Spleen (tissue), 11 donors: ENCODE measurements around the gene ITGA6. TPM values are rescaled to one million over a fixed set of nuclear protein-coding genes. Genes with fewer than 3 reads are reported as not detected.

ENCODE experiments used
- DNase-seq: peaks from one replicate; pipeline ENCODE4 v3.0.0-alpha.2; 2020
- H3K27ac ChIP-seq, 8 donors: fragments of 200-600 bp; sonication (generic) in 7 of 8; 1 replicate in 4 of 8; 2 replicates in 4 of 8; pipeline versions ENCODE4 v1.5.0 to v1.8.0; 2016 to 2021; ENCODE audit warnings: inconsistent platforms in 4 of 8, mild to moderate bottlenecking in 4 of 8, moderate library complexity in 1 of 8
- H3K27me3 ChIP-seq, 7 donors: fragments of 200-600 bp; sonication (generic) in 6 of 7; replicated peaks in 1 of 7; 1 replicate in 4 of 7; 2 replicates in 3 of 7; pipeline versions ENCODE4 v1.5.0 to v1.8.0; 2016 to 2021; ENCODE audit warnings: inconsistent platforms in 3 of 7, mild to moderate bottlenecking in 1 of 7
- H3K36me3 ChIP-seq, 6 donors: fragments of 200-600 bp; sonication (generic) in 5 of 6; 1 replicate in 4 of 6; 2 replicates in 2 of 6; pipeline versions ENCODE4 v1.5.0 to v1.8.0; 2016 to 2021; ENCODE audit warnings: inconsistent platforms in 2 of 6
- H3K4me1 ChIP-seq, 6 donors: fragments of 200-600 bp; sonication (generic) in 5 of 6; 1 replicate in 3 of 6; 2 replicates in 3 of 6; pipeline versions ENCODE4 v1.5.0 to v1.8.0; 2016 to 2021; ENCODE audit warnings: inconsistent platforms in 3 of 6
- H3K4me3 ChIP-seq, 8 donors: fragments of 200-600 bp; sonication (generic) in 7 of 8; 1 replicate in 4 of 8; 2 replicates in 4 of 8; pipeline versions ENCODE4 v1.5.0 to v1.8.0; 2016 to 2021; ENCODE audit warnings: inconsistent platforms in 4 of 8, mild to moderate bottlenecking in 4 of 8, moderate library complexity in 2 of 8
- H3K9me3 ChIP-seq, 8 donors: fragments of 200-600 bp; sonication (generic) in 7 of 8; 1 replicate in 4 of 8; 2 replicates in 4 of 8; pipeline versions ENCODE4 v1.5.0 to v1.8.0; 2016 to 2021; ENCODE audit warnings: inconsistent platforms in 4 of 8
- CTCF ChIP-seq, 11 experiments: fragments of 200-600 bp in 7 of 11; fragments of 450-650 bp in 4 of 11; sonication (generic) in 4 of 11; IDR thresholded peaks in 8 of 11; conservative IDR thresholded peaks in 3 of 11; 1 replicate in 7 of 11; 2 replicates in 4 of 11; pipeline versions ENCODE4 v1.4.0 to v1.8.0; 2016 to 2021; ENCODE audit warnings: antibody characterized with exemption in 11 of 11, inconsistent platforms in 4 of 11, mild to moderate bottlenecking in 1 of 11
- POLR2A ChIP-seq, 3 donors: fragments of 450-650 bp; IDR thresholded peaks; one replicate each; pipeline ENCODE4 v1.5.1; 2017; ENCODE audit warnings: antibody characterized with exemption in 3 of 3, mild to moderate bottlenecking in 1 of 3
- POLR2AphosphoS5 ChIP-seq, 3 donors: sonication (generic); formaldehyde crosslinking; IDR thresholded peaks; one replicate each; pipeline ENCODE4 v1.5.1; 2017; ENCODE audit warnings: antibody characterized with exemption in 3 of 3
- WGBS, 5 donors: extraction: QIAGEN DNeasy Blood & Tissue Kit in 3 of 5; methylation state at CpG; one replicate each; pipeline versions ENCODE4 v1.1.5 to v1.1.7; 2013 to 2018; 5-methylcytosine and 5-hydroxymethylcytosine counted together
- intact Hi-C: fragments of 100-400 bp; cut with DNase I; formaldehyde crosslinking; loops from one replicate; pipeline ENCODE4 v1.15.0; 2023; ENCODE audit warnings: low total_unique reads
- polyA plus RNA-seq, 3 donors: library from polyadenylated mRNA; stranded (reverse); fragments of 200-250 nt; gene quantifications; one replicate each; pipeline ENCODE4 v1.2.1, GENCODE V29; 2013
- total RNA-seq, 7 donors: library from RNA; depleted of rRNA in 3 of 7; stranded (reverse); fragments of >200 nt in 3 of 7; fragmentation: NEBNext Ultra II Directional in 4 of 7; extraction: Animal tissue kit (Norgen Biotek cat#: 25700) in 4 of 7; gene quantifications; one replicate each; pipeline versions ENCODE4 v1.1.0 to v1.2.1, GENCODE V29; 2016 to 2021
- donor health status: healthy with polysubstance abuse.
- donor health status: DM: no; HTN: no; CAD: no; lungs with moderate emphysema.
- donor health status: DM: no; HTN: no; CAD: no.
- donor health status: Bipolar disorder and iron deficiency.
- donor health status: healthy.
- donor health status: DM: no; HTN: no; CAD: no.
- donor health status: DM: yes; HTN: yes; CAD: no.

Gene ITGA6
- total and polyA plus RNA-seq, 10 donors: 6.9 to 172 (median 88.8) TPM

DNA sequence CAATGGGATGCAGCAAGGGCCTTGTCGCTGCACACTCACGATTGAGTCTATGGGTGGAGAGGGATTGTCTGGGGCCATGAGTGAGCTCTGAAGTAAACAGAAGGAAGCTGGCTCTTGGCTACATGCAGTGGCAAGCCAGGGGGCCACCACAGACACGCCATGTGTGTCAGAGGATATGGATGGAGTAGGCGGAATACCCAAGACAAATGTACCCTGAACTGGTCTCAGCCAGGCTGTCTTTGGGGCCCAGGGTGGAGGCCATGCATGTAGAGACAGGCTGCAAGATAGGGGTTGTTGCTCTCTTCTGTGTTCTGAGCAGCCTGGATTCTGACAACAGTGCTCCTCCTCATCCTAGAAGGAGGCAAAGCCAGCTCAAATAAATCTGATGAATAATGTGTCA lies 24.0 kb upstream of the ITGA6 start:
- Histone ChIP-seq H3K4me1 (peaks cover 0 to 10% (median 2%) of the 10 kb centered on the region in 6 donors), H3K9me3 (no peaks in the 10 kb centered on the region), H3K27me3 (no peaks in the 10 kb centered on the region), H3K36me3 (no peaks in the 10 kb centered on the region), H3K27ac (no peak overlapping the region), H3K4me3 (no peak overlapping the region)
- no peak for DNase-seq
- no peak for TF ChIP-seq POLR2AphosphoS5 (IDR thresholded peaks at IDR 0.05)
- no peak for TF ChIP-seq CTCF (IDR thresholded peaks at IDR 0.05 in 8 of 11, conservative IDR thresholded peaks at IDR 0.05 in 3 of 11)
- no peak for TF ChIP-seq POLR2A (IDR thresholded peaks at IDR 0.05)
- WGBS, 5 donors: 86 to 97% (median 87%) methylated on average over 4 of the region's 4 CpGs
- intact Hi-C loops: no loop called here

DNA sequence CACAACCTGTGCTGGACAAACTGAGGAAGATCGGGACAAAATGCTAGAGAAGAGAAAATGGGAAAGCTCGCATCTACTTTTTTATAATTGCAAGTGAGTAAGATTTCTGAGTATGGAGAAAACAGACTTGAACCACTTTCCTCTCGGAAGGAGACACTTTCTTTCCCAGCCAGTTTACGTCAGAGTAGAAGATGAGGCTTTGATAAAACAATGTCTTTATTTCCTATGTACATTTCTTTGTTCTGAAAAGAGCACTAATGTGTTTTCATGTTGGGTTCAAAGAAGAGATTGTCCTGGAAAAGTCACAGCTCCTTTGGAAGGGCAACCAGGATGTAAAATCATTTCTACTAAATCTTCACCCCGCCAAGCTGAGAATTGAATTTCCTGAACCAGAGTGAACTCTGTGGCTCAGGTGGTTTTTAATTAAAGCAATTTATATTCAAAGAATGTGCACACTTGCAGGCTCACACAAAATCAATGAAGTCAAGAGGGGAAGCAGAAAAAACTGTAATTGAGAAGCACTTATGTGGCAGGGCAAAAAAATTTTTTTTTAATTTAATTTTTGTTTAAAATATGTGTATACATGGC lies 23.4 kb upstream of the ITGA6 start:
- intact Hi-C loops: no loop called here
- Histone ChIP-seq H3K4me1 (peaks cover 0 to 10% (median 3%) of the 10 kb centered on the region in 6 donors), H3K36me3 (no peaks in the 10 kb centered on the region), H3K9me3 (no peaks in the 10 kb centered on the region), H3K27ac (no peak overlapping the region), H3K27me3 (no peaks in the 10 kb centered on the region), H3K4me3 (no peak overlapping the region)
- WGBS, 5 donors: 85 to 91% (median 87%) methylated on average over 5 of the region's 5 CpGs
- no peak for DNase-seq
- TF ChIP-seq POLR2AphosphoS5 (IDR thresholded peaks at IDR 0.05) (no peak), POLR2A (IDR thresholded peaks at IDR 0.05) (no peak), CTCF (IDR thresholded peaks at IDR 0.05 in 8 of 11, conservative IDR thresholded peaks at IDR 0.05 in 3 of 11) (no peak)

GRCh38 chr2:172404824-172405223 lies 22.6 kb upstream of the ITGA6 start:
- WGBS, 5 donors: 78 to 90% (median 85%) methylated on average over 1 of the region's 1 CpG
- no peaks in the 10 kb centered on the region for H3K9me3 ChIP-seq
- H3K27ac ChIP-seq: no peak overlapping the region
- H3K4me1 ChIP-seq: peaks cover 0 to 15% (median 3%) of the 10 kb centered on the region in 6 donors
- DNase-seq: no peak
- no peaks in the 10 kb centered on the region for H3K36me3 ChIP-seq
- intact Hi-C loops: no loop called here
- no peaks in the 10 kb centered on the region for H3K27me3 ChIP-seq
- TF ChIP-seq CTCF (IDR thresholded peaks at IDR 0.05 in 8 of 11, conservative IDR thresholded peaks at IDR 0.05 in 3 of 11) (no peak), POLR2AphosphoS5 (IDR thresholded peaks at IDR 0.05) (no peak), POLR2A (IDR thresholded peaks at IDR 0.05) (no peak)
- no peak overlapping the region for H3K4me3 ChIP-seq

- Histone ChIP-seq H3K4me3 (no peak overlapping the region), H3K9me3 (no peaks in the 10 kb centered on the region), H3K27me3 (no peaks in the 10 kb centered on the region), H3K36me3 (no peaks in the 10 kb centered on the region), H3K4me1 (peaks cover 0 to 15% (median 3%) of the 10 kb centered on the region in 6 donors), H3K27ac (no peak overlapping the region)
- no peak for DNase-seq
- WGBS, 5 donors: 71 to 97% (median 87%) methylated on average over 4 of the region's 4 CpGs
- TF ChIP-seq POLR2A (IDR thresholded peaks at IDR 0.05) (no peak), POLR2AphosphoS5 (IDR thresholded peaks at IDR 0.05) (no peak), CTCF (IDR thresholded peaks at IDR 0.05 in 8 of 11, conservative IDR thresholded peaks at IDR 0.05 in 3 of 11) (no peak)
- intact Hi-C loops: no loop called here
These were observed 21.7 kb upstream of the ITGA6 start for GRCh38 chr2:172405673-172406072.
